Measurements from ENCODE around the gene CREB5.
"Not testable (repeated sequence)": the region's sequence is repeated elsewhere in the genome, so short reads cannot be mapped to it uniquely, and the experiment has no call there.

The CREB5 gene

GRCh38 chr7:28815369-28815927 lies 403.1 kb downstream of the CREB5 start:
- H3K36me3 ChIP-seq (ENCODE audit: control insufficient read depth in 5 of 5, insufficient read depth in 5 of 5, low read length in 5 of 5), result peaks cover 3 to 15% (median 12%) of the 10 kb centered on the region in 5 donors
- H3K4me3 ChIP-seq (ENCODE audit: low read depth in 1 of 5, low read length in 5 of 5), result no peak overlapping the region
- no peak overlapping the region for H3K9ac ChIP-seq (ENCODE audit: low read length in 5 of 5)
- no peaks in the 10 kb centered on the region for H3K9me3 ChIP-seq (ENCODE audit: control insufficient read depth in 5 of 5, low read length in 5 of 5)
- H3K27me3 ChIP-seq (ENCODE audit: control insufficient read depth in 5 of 5, insufficient read depth in 4 of 5, low read length in 5 of 5), result no peaks in the 10 kb centered on the region
- H3K4me1 ChIP-seq (ENCODE audit: control insufficient read depth in 5 of 5, insufficient read depth in 5 of 5, low read length in 5 of 5), result peaks cover 0 to 14% (median 10%) of the 10 kb centered on the region in 5 donors
- H3K27ac ChIP-seq (ENCODE audit: low read depth, low read length), result no peak overlapping the region

GRCh38 chr7:28815928-28816373 lies 403.6 kb downstream of the CREB5 start:
- H3K27me3 ChIP-seq (ENCODE audit: control insufficient read depth in 5 of 5, insufficient read depth in 4 of 5, low read length in 5 of 5), result no peaks in the 10 kb centered on the region
- H3K9me3 ChIP-seq (ENCODE audit: control insufficient read depth in 5 of 5, low read length in 5 of 5), result no peaks in the 10 kb centered on the region
- no peak overlapping the region for H3K9ac ChIP-seq (ENCODE audit: low read length in 5 of 5)
- H3K36me3 ChIP-seq (ENCODE audit: control insufficient read depth in 5 of 5, insufficient read depth in 5 of 5, low read length in 5 of 5), result peaks cover 3 to 16% (median 12%) of the 10 kb centered on the region in 5 donors
- no peak overlapping the region for H3K27ac ChIP-seq (ENCODE audit: low read depth, low read length)
- H3K4me1 ChIP-seq (ENCODE audit: control insufficient read depth in 5 of 5, insufficient read depth in 5 of 5, low read length in 5 of 5), result peaks cover 0 to 14% (median 10%) of the 10 kb centered on the region in 5 donors
- H3K4me3 ChIP-seq (ENCODE audit: low read depth in 1 of 5, low read length in 5 of 5), result no peak overlapping the region

- H3K27me3 ChIP-seq (ENCODE audit: control insufficient read depth in 5 of 5, insufficient read depth in 4 of 5, low read length in 5 of 5), result no peaks in the 10 kb centered on the region
- peaks cover 0 to 14% (median 10%) of the 10 kb centered on the region in 5 donors for H3K4me1 ChIP-seq (ENCODE audit: control insufficient read depth in 5 of 5, insufficient read depth in 5 of 5, low read length in 5 of 5)
- no peak overlapping the region for H3K27ac ChIP-seq (ENCODE audit: low read depth, low read length)
- H3K9me3 ChIP-seq (ENCODE audit: control insufficient read depth in 5 of 5, low read length in 5 of 5), result no peaks in the 10 kb centered on the region
- no peak overlapping the region for H3K4me3 ChIP-seq (ENCODE audit: low read depth in 1 of 5, low read length in 5 of 5)
- H3K36me3 ChIP-seq (ENCODE audit: control insufficient read depth in 5 of 5, insufficient read depth in 5 of 5, low read length in 5 of 5), result peaks cover 3 to 22% (median 20%) of the 10 kb centered on the region in 5 donors
- no peak overlapping the region for H3K9ac ChIP-seq (ENCODE audit: low read length in 5 of 5)
These were observed 406.7 kb downstream of the CREB5 start for GRCh38 chr7:28818996-28819395.

GRCh38 chr7:28823582-28823981 lies 411.3 kb downstream of the CREB5 start:
- H3K27ac ChIP-seq (ENCODE audit: low read depth, low read length), result no peak overlapping the region
- H3K4me3 ChIP-seq (ENCODE audit: low read depth in 1 of 5, low read length in 5 of 5), result no peak overlapping the region
- no peak overlapping the region for H3K9ac ChIP-seq (ENCODE audit: low read length in 5 of 5)
- no peaks in the 10 kb centered on the region for H3K27me3 ChIP-seq (ENCODE audit: control insufficient read depth in 5 of 5, insufficient read depth in 4 of 5, low read length in 5 of 5)
- H3K36me3 ChIP-seq (ENCODE audit: control insufficient read depth in 5 of 5, insufficient read depth in 5 of 5, low read length in 5 of 5), result peaks cover 3 to 19% (median 16%) of the 10 kb centered on the region in 5 donors
- H3K4me1 ChIP-seq (ENCODE audit: control insufficient read depth in 5 of 5, insufficient read depth in 5 of 5, low read length in 5 of 5), result peaks cover 0 to 2% (median 0%) of the 10 kb centered on the region in 5 donors
- H3K9me3 ChIP-seq (ENCODE audit: control insufficient read depth in 5 of 5, low read length in 5 of 5), result no peaks in the 10 kb centered on the region

GRCh38 chr7:28825817-28826448 lies 413.6 kb downstream of the CREB5 start:
- not testable (repeated sequence) for H3K4me1 ChIP-seq (ENCODE audit: control insufficient read depth in 5 of 5, insufficient read depth in 5 of 5, low read length in 5 of 5); H3K9me3 ChIP-seq (ENCODE audit: control insufficient read depth in 5 of 5, low read length in 5 of 5); H3K4me3 ChIP-seq (ENCODE audit: low read depth in 1 of 5, low read length in 5 of 5); H3K27me3 ChIP-seq (ENCODE audit: control insufficient read depth in 5 of 5, insufficient read depth in 4 of 5, low read length in 5 of 5); H3K27ac ChIP-seq (ENCODE audit: low read depth, low read length); H3K9ac ChIP-seq (ENCODE audit: low read length in 5 of 5)
- H3K36me3 ChIP-seq (ENCODE audit: control insufficient read depth in 5 of 5, insufficient read depth in 5 of 5, low read length in 5 of 5), result peaks cover 0 to 11% (median 9%) of the 10 kb centered on the region in 5 donors

- H3K9me3 ChIP-seq (ENCODE audit: control insufficient read depth in 5 of 5, low read length in 5 of 5), result no peaks in the 10 kb centered on the region
- no peak overlapping the region for H3K4me3 ChIP-seq (ENCODE audit: low read depth in 1 of 5, low read length in 5 of 5)
- no peaks in the 10 kb centered on the region for H3K36me3 ChIP-seq (ENCODE audit: control insufficient read depth in 5 of 5, insufficient read depth in 5 of 5, low read length in 5 of 5)
These were observed 418.5 kb downstream of the CREB5 start for GRCh38 chr7:28830846-28831245.

GRCh38 chr7:28832669-28833068 lies 420.4 kb downstream of the CREB5 start:
- Histone ChIP-seq H3K4me1 (ENCODE audit: control insufficient read depth in 5 of 5, insufficient read depth in 5 of 5, low read length in 5 of 5) (no peaks in the 10 kb centered on the region), H3K36me3 (ENCODE audit: control insufficient read depth in 5 of 5, insufficient read depth in 5 of 5, low read length in 5 of 5) (no peaks in the 10 kb centered on the region), H3K9ac (ENCODE audit: low read length in 5 of 5) (no peak overlapping the region), H3K4me3 (ENCODE audit: low read depth in 1 of 5, low read length in 5 of 5) (no peak overlapping the region), H3K9me3 (ENCODE audit: control insufficient read depth in 5 of 5, low read length in 5 of 5) (no peaks in the 10 kb centered on the region), H3K27ac (ENCODE audit: low read depth, low read length) (no peak overlapping the region), H3K27me3 (ENCODE audit: control insufficient read depth in 5 of 5, insufficient read depth in 4 of 5, low read length in 5 of 5) (peaks cover 0 to 3% (median 0%) of the 10 kb centered on the region in 5 donors)

More at GRCh38 chr7:28830846-28831245, 418.5 kb downstream of the CREB5 start:
- peaks cover 0 to 3% (median 0%) of the 10 kb centered on the region in 5 donors for H3K27me3 ChIP-seq (ENCODE audit: control insufficient read depth in 5 of 5, insufficient read depth in 4 of 5, low read length in 5 of 5)
- H3K27ac ChIP-seq (ENCODE audit: low read depth, low read length), result no peak overlapping the region
- no peaks in the 10 kb centered on the region for H3K4me1 ChIP-seq (ENCODE audit: control insufficient read depth in 5 of 5, insufficient read depth in 5 of 5, low read length in 5 of 5)
- no peak overlapping the region for H3K9ac ChIP-seq (ENCODE audit: low read length in 5 of 5)

- no peaks in the 10 kb centered on the region for H3K4me1 ChIP-seq (ENCODE audit: control insufficient read depth in 5 of 5, insufficient read depth in 5 of 5, low read length in 5 of 5)
- no peak overlapping the region for H3K4me3 ChIP-seq (ENCODE audit: low read depth in 1 of 5, low read length in 5 of 5)
- no peak overlapping the region for H3K9ac ChIP-seq (ENCODE audit: low read length in 5 of 5)
- H3K36me3 ChIP-seq (ENCODE audit: control insufficient read depth in 5 of 5, insufficient read depth in 5 of 5, low read length in 5 of 5), result no peaks in the 10 kb centered on the region
- H3K9me3 ChIP-seq (ENCODE audit: control insufficient read depth in 5 of 5, low read length in 5 of 5), result no peaks in the 10 kb centered on the region
- peaks cover 0 to 3% (median 0%) of the 10 kb centered on the region in 5 donors for H3K27me3 ChIP-seq (ENCODE audit: control insufficient read depth in 5 of 5, insufficient read depth in 4 of 5, low read length in 5 of 5)
- H3K27ac ChIP-seq (ENCODE audit: low read depth, low read length), result no peak overlapping the region
These were observed 423.5 kb downstream of the CREB5 start for GRCh38 chr7:28835800-28836199.

GRCh38 chr7:28836716-28837115 lies 424.4 kb downstream of the CREB5 start:
- no peaks in the 10 kb centered on the region for H3K9me3 ChIP-seq (ENCODE audit: control insufficient read depth in 5 of 5, low read length in 5 of 5)
- peaks cover 0 to 3% (median 0%) of the 10 kb centered on the region in 5 donors for H3K27me3 ChIP-seq (ENCODE audit: control insufficient read depth in 5 of 5, insufficient read depth in 4 of 5, low read length in 5 of 5)
- H3K9ac ChIP-seq (ENCODE audit: low read length in 5 of 5), result no peak overlapping the region
- no peaks in the 10 kb centered on the region for H3K4me1 ChIP-seq (ENCODE audit: control insufficient read depth in 5 of 5, insufficient read depth in 5 of 5, low read length in 5 of 5)
- no peak overlapping the region for H3K4me3 ChIP-seq (ENCODE audit: low read depth in 1 of 5, low read length in 5 of 5)
- no peaks in the 10 kb centered on the region for H3K36me3 ChIP-seq (ENCODE audit: control insufficient read depth in 5 of 5, insufficient read depth in 5 of 5, low read length in 5 of 5)
- no peak overlapping the region for H3K27ac ChIP-seq (ENCODE audit: low read depth, low read length)

GRCh38 chr7:28837216-28837615 lies 424.9 kb downstream of the CREB5 start:
- H3K36me3 ChIP-seq (ENCODE audit: control insufficient read depth in 5 of 5, insufficient read depth in 5 of 5, low read length in 5 of 5), result no peaks in the 10 kb centered on the region
- H3K27me3 ChIP-seq (ENCODE audit: control insufficient read depth in 5 of 5, insufficient read depth in 4 of 5, low read length in 5 of 5), result peaks cover 0 to 3% (median 0%) of the 10 kb centered on the region in 5 donors
- H3K4me1 ChIP-seq (ENCODE audit: control insufficient read depth in 5 of 5, insufficient read depth in 5 of 5, low read length in 5 of 5), result no peaks in the 10 kb centered on the region
- no peak overlapping the region for H3K27ac ChIP-seq (ENCODE audit: low read depth, low read length)
- H3K9ac ChIP-seq (ENCODE audit: low read length in 5 of 5), result no peak overlapping the region
- H3K9me3 ChIP-seq (ENCODE audit: control insufficient read depth in 5 of 5, low read length in 5 of 5), result no peaks in the 10 kb centered on the region
- no peak overlapping the region for H3K4me3 ChIP-seq (ENCODE audit: low read depth in 1 of 5, low read length in 5 of 5)

Measured in subcutaneous abdominal adipose tissue (tissue), 5 donors.